GM23248 (cell line): Measurements from ENCODE around the gene TAL2.

Experiments
- EZH2 ChIP-seq: fragments of 200-600 bp; sonication (generic); IDR thresholded peaks from 2 replicates; pipeline ENCODE4 v1.6.1; 2018; ENCODE audit warnings: antibody characterized with exemption, mild to moderate bottlenecking; ENCODE audit not compliant: insufficient read depth, poor library complexity, severe bottlenecking
- EZH2phosphoT487 ChIP-seq: fragments of 200-600 bp; sonication (generic); IDR thresholded peaks from 2 replicates; pipeline ENCODE4 v1.6.1; 2018; ENCODE audit warnings: antibody characterized with exemption, moderate library complexity, mild to moderate bottlenecking, low read depth; ENCODE audit not compliant: insufficient read depth

DNA sequence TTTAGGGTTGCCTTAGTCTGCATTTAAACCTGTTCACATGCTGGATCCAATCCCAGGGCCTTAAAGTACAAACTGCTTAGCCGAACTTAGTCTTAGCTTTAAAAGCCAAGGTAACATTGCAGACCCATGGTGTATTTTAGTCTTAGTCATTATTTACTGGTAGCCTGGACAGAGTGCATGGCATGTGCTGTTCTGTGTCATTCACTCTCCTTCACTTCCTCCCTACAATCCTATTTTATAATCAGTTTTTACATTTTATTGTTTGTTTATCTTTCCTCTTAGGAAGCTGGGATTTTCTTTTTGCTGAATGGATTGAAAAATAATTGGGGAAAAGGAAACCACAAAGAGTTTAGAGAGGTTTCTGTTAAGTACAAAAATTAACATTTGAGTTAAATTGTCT is 29.4 kb upstream of the TAL2 start:
- no peak for TF ChIP-seq EZH2
- TF ChIP-seq EZH2phosphoT487, result no peak
